ENCODE results near the gene ADGRB2. TPM values are rescaled to one million over a fixed set of nuclear protein-coding genes. Genes with fewer than 3 reads are reported as not detected.

The ADGRB2 gene
- total RNA-seq, 1 experiment from 2014 or later, result 12.3 TPM

DNA sequence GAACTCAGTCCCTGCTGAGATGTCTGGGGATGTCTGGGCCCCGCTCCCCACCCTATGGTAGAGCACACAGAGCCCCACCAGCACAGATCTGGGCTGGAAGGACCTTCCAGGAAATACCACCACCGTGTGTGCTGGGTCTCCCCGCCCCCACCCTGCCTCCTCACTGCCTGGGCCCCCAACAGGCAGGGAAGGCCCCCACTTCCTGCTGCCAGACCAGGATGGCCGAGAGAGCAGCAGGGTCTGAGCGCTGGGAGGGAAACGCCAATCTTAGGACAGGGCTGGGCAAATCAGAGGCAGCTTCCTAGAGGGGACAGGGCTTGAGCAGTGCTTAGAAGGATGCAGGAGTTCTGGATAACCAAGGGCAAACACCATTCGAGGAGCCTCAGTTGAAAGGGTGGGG is 11.9 kb downstream of the ADGRB2 start:
- no peaks in the 10 kb centered on the region for H3K27me3 ChIP-seq (ENCODE audit: low read length)
- ChIA-PET CTCF (no interaction called here), POLR2A (ENCODE audit: unreplicated experiment) (no interaction called here)
- no peak overlapping the region for H3K4me3 ChIP-seq (ENCODE audit: low read length)
- intact Hi-C loops (cut with micrococcal nuclease), result no loop called here
- H3K4me1 ChIP-seq (ENCODE audit: insufficient read depth, low read length), result no peaks in the 10 kb centered on the region
- no peaks in the 10 kb centered on the region for H3K9me3 ChIP-seq (ENCODE audit: low read length)
- H4K20me1 ChIP-seq (ENCODE audit: low read length), result no peaks in the 10 kb centered on the region
- H3K4me2 ChIP-seq (ENCODE audit: low read length), result no peak overlapping the region
- ATAC-seq (no peak), DNase-seq (no peak)
- H3K9me2 ChIP-seq (replicated peaks; ENCODE audit: low read length), result no peaks in the 10 kb centered on the region
- TF ChIP-seq EZH2phosphoT487 (IDR thresholded peaks at IDR 0.05; ENCODE audit: borderline replicate concordance, low read length) (no peak), EZH2 (IDR thresholded peaks at IDR 0.05; ENCODE audit: low read length, unreplicated experiment) (no peak)
- TF ChIP-seq, protein P1, sequence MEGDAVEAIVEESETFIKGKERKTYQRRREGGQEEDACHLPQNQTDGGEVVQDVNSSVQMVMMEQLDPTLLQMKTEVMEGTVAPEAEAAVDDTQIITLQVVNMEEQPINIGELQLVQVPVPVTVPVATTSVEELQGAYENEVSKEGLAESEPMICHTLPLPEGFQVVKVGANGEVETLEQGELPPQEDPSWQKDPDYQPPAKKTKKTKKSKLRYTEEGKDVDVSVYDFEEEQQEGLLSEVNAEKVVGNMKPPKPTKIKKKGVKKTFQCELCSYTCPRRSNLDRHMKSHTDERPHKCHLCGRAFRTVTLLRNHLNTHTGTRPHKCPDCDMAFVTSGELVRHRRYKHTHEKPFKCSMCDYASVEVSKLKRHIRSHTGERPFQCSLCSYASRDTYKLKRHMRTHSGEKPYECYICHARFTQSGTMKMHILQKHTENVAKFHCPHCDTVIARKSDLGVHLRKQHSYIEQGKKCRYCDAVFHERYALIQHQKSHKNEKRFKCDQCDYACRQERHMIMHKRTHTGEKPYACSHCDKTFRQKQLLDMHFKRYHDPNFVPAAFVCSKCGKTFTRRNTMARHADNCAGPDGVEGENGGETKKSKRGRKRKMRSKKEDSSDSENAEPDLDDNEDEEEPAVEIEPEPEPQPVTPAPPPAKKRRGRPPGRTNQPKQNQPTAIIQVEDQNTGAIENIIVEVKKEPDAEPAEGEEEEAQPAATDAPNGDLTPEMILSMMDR (conservative IDR thresholded peaks at IDR 0.05; ENCODE audit: low read depth, low read length), result no peak
- H3F3A ChIP-seq (ENCODE audit: low read length, unreplicated experiment), result no peaks in the 10 kb centered on the region
- BruUV-seq (replicated peaks), result no TSS peak
- H3K36me3 ChIP-seq (ENCODE audit: low read depth, low read length), result no peaks in the 10 kb centered on the region
- no peak overlapping the region for H2AFZ ChIP-seq (ENCODE audit: low read length)
- H3K9ac ChIP-seq (ENCODE audit: low read length), result no peak overlapping the region
- H3K27ac ChIP-seq (ENCODE audit: low read length), result no peak overlapping the region
- H3K79me2 ChIP-seq (ENCODE audit: low read length), result no peaks in the 10 kb centered on the region

DNA sequence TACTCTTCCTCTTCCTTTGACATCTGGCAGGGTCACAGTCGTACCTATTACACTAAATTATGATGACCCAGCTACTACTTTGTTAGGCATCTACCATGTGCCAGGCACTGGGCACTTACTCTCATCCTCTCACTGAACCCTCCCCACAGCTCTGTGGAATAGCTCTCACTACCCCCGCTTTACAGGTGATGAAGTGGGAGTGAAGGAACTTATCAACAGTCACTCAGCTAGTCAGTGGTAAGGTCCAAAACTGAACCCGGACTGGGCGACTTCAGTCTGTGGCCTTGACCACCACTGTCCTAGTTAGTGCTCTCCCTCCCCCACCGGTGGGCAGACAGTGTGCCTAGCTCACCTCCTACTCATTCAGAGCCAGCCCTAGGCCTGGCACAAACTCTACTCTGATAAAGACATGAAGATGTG is 12.3 kb downstream of the ADGRB2 start:
- Histone ChIP-seq H3K4me3 (ENCODE audit: low read length) (no peak overlapping the region), H3F3A (ENCODE audit: low read length, unreplicated experiment) (no peaks in the 10 kb centered on the region), H3K4me2 (ENCODE audit: low read length) (no peak overlapping the region), H3K27ac (ENCODE audit: low read length) (no peak overlapping the region), H3K27me3 (ENCODE audit: low read length) (no peaks in the 10 kb centered on the region), H3K9ac (ENCODE audit: low read length) (no peak overlapping the region), H3K4me1 (ENCODE audit: insufficient read depth, low read length) (no peaks in the 10 kb centered on the region), H3K9me3 (ENCODE audit: low read length) (no peaks in the 10 kb centered on the region), H3K79me2 (ENCODE audit: low read length) (no peaks in the 10 kb centered on the region), H3K9me2 (replicated peaks; ENCODE audit: low read length) (no peaks in the 10 kb centered on the region), H2AFZ (ENCODE audit: low read length) (no peak overlapping the region), H4K20me1 (ENCODE audit: low read length) (no peaks in the 10 kb centered on the region), H3K36me3 (ENCODE audit: low read depth, low read length) (no peaks in the 10 kb centered on the region)
- intact Hi-C loops (cut with micrococcal nuclease), result no loop called here
- ChIA-PET POLR2A (ENCODE audit: unreplicated experiment) (no interaction called here), CTCF (interaction anchor here (0.5 kb wide), 1 partner anchor 10 kb away, joined by 5 read pairs; no protein-coding TSS in a partner anchor)
- ATAC-seq, result no peak
- no peak for TF ChIP-seq EZH2phosphoT487 (IDR thresholded peaks at IDR 0.05; ENCODE audit: borderline replicate concordance, low read length)
- no peak for TF ChIP-seq EZH2 (IDR thresholded peaks at IDR 0.05; ENCODE audit: low read length, unreplicated experiment)
- TF ChIP-seq, protein P1 (conservative IDR thresholded peaks at IDR 0.05; ENCODE audit: low read depth, low read length), result no peak
- no peak for DNase-seq
- no TSS peak for BruUV-seq (replicated peaks)

DNA sequence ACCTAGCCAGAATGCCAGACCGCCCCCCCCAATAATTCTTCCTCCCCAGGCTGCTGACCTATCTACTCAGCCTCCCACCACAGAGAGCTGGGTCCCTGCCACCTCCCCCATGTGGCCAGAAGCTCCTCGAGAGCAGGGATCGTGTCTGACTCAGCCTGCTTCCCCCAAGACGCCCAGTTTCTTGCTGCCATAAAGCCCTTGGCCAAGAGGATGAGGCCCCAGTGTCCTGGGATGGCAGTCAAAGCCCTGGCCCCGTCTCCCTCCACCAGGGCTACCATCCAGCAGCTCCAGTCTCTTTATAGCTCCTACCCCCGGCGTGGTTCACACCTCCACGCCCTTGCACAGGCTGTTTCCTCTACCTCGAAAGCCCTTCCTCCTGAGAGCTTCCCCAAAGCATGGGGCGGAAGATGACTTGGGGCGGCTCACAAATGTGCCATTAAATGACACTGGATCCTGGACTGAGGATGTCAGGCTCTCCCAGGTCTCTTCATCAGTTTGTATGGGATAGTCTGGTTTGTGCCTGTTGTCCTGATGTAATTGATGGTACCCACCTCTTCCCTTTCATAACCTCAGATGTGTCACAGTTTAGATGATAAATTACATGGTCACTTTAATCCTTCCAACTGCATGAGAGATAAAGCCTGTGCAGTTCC is 13.2 kb downstream of the ADGRB2 start:
- intact Hi-C loops (cut with micrococcal nuclease), result no loop called here
- H2AFZ ChIP-seq (ENCODE audit: low read length), result no peak overlapping the region
- no peak for ATAC-seq
- no peaks in the 10 kb centered on the region for H3F3A ChIP-seq (ENCODE audit: low read length, unreplicated experiment)
- no TSS peak for BruUV-seq (replicated peaks)
- POLR2A ChIA-PET (ENCODE audit: unreplicated experiment), result no interaction called here
- H3K4me2 ChIP-seq (ENCODE audit: low read length), result no peak overlapping the region
- no peaks in the 10 kb centered on the region for H3K36me3 ChIP-seq (ENCODE audit: low read depth, low read length)
- no peak for DNase-seq
- TF ChIP-seq, protein P1 (conservative IDR thresholded peaks at IDR 0.05; ENCODE audit: low read depth, low read length), result no peak
- TF ChIP-seq EZH2 (IDR thresholded peaks at IDR 0.05; ENCODE audit: low read length, unreplicated experiment), result no peak
- no peak for TF ChIP-seq EZH2phosphoT487 (IDR thresholded peaks at IDR 0.05; ENCODE audit: borderline replicate concordance, low read length)
- no peaks in the 10 kb centered on the region for H4K20me1 ChIP-seq (ENCODE audit: low read length)
- no peaks in the 10 kb centered on the region for H3K9me2 ChIP-seq (replicated peaks; ENCODE audit: low read length)
- H3K79me2 ChIP-seq (ENCODE audit: low read length), result no peaks in the 10 kb centered on the region
- no peaks in the 10 kb centered on the region for H3K9me3 ChIP-seq (ENCODE audit: low read length)
- CTCF ChIA-PET, result no interaction called here
- H3K4me1 ChIP-seq (ENCODE audit: insufficient read depth, low read length), result no peaks in the 10 kb centered on the region
- H3K4me3 ChIP-seq (ENCODE audit: low read length), result no peak overlapping the region
- H3K9ac ChIP-seq (ENCODE audit: low read length), result no peak overlapping the region
- H3K27me3 ChIP-seq (ENCODE audit: low read length), result no peaks in the 10 kb centered on the region
- H3K27ac ChIP-seq (ENCODE audit: low read length), result no peak overlapping the region
